Activated CD8-positive, alpha-beta memory T cell treated with anti-CD3 and anti-CD28 coated beads for 24 hours (primary cell): ENCODE measurements around the gene JARID2.

Experiments used
- DNase-seq: peaks from one replicate; pipeline ENCODE4 v3.0.0-alpha.2; 2020

JARID2 gene

DNA sequence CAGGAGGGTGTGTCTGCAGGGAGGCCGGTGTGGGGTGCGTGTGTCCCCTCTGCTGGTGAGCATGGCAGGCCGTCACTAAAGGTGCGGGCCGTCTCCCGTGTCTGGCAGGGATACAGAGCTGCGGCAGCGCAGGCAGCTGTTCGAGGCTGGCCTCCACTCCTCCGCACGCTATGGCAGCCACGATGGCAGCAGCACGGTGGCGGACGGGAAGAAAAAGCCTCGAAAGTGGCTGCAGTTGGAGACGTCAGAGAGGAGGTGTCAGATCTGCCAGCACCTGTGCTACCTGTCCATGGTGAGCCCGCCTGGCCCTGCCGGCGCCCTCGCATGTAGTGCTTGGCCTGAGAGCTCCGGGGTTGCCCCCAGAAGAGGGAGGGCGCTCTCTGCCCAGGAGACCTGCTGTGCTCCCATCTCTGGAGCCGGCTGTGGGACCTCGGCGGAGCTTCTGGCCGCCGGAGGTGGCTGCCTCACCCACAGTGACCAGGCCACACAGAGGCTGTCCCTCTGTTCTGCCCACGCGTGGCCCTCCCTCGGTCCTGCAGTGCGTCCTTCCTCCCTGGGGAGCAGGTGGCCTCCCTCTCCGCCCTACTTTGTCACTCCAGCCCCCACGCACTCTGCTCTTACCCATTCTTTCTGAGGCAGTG, 267.4 kb downstream of the JARID2 start:
- no peak for DNase-seq

- no peak for DNase-seq
Observed at GRCh38 chr6:15513801-15514711, 268.2 kb downstream of the JARID2 start.

DNA sequence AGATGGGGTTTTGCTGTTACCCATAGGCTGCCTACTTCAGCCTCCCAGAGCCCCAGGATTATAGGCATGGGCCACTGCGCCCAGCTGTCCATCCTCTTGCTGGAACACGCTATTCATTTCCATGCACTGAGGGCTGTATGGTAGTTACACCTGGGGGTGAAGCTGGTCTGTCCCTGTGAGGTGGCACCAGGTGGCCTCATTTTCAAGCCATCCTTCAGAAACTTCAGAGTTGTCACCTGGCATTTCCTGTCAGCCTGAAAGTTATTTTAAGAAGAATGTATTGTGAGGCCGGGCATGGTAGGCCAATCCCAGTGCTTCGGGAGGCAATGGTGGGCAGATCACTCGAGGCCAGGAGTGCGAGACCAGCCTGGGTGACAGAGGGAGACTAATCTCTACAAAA, 269.4 kb downstream of the JARID2 start:
- DNase-seq = no peak

GRCh38 chr6:15515660-15516375, 269.9 kb downstream of the JARID2 start:
- DNase-seq = no peak

- DNase-seq = no peak
Observed at GRCh38 chr6:15516378-15516777, 270.5 kb downstream of the JARID2 start.

DNA sequence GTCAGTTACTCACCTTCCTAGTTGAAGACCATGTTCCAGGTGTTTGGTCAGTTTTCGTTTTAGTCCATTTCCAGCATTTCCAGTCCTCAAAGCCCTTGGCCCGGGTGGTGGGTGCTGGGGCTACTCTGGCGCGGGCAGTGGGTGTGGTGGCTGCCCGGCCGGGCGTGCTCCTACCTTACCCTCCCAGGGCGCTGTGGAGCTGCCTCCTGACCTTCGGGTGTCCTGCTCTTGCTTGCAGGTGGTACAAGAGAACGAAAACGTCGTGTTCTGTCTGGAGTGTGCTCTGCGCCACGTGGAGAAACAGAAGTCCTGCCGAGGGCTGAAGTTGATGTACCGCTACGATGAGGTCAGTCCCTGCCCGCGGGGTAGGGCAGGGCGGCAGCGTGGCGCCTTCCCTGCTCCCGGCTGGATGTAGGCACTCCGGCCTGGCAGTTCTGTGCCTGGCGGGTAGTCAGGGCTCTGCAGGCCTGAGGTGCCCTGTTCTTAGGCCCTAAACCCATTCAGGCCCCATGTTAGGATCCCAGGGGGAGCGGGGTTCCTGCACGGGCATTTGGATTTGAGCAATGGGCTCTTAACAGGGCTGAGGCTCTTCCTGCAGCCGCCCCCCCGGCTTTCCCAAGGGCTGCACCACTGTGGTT, 271.2 kb downstream of the JARID2 start:
- no peak for DNase-seq

DNA sequence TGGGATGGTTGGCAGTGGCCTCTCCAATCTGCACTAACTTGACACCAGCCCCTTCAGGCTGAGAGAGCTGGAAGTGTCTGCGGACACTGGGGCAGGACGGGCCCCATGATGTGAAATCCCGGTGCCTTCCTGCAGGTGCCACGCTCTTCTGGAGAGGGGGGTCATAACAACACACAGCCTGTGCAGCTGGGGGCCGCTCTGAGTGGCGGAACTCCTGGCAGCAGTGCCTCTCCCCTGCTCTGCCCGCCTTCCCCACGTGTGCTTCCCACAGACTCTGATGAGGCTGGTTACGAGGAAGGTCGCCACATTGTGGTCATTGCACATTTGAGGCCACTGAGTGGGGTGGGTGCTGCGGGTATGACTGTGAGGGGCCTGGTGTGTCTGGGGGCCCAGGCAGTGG, 271.7 kb downstream of the JARID2 start:
- no peak for DNase-seq

DNA sequence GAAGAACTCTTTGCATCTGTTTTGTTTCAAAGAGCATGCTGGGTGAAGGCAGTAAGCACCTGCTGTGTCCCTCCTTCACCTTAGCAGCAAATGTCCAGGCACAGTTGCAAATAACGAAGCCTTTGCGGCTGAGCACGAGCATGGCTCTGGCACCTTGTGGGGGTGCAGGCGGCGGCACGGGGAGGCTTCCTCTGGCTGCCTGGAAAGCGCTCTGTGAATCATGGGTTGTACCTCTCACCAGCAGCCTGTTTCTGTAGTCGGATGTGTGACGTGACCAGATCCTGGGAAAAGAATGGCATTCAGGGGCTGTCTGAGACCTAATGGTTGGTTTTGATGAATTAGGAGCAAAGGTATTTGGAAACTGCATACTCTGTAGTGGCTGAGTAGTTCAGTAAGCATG, 272.2 kb downstream of the JARID2 start:
- DNase-seq = no peak

GRCh38 chr6:15518878-15519277, 273.0 kb downstream of the JARID2 start:
- DNase-seq = no peak

- DNase-seq = no peak
Observed at GRCh38 chr6:15519681-15520080, 273.8 kb downstream of the JARID2 start.

DNA sequence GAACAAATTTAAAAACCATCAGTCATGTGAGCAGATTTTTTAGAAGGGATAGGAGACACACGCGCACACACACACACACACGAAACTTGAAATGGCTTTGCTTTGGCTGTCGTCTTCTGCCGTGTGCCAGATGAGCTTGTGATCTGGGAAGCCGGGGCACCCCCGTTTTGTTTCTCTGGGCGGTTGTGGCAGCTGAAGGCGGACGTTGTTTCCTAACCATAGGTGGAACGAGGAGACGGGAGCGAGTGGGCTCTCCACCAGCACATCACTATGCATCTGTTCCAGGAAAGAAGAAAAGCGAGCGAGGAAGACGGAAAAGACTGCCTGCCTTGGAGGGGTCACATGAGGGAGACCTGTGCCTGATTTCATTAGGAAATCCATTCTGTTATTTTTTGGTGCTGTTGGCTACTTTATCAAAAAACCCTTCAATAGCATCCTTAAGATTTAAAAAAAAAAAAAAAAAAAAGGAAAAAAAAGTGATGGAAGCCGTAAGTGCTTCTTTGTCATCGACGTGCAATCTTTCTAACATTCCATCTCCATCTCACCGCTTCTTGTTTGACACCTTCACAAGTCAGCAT, 274.8 kb downstream of the JARID2 start:
- DNase-seq = no peak

DNA sequence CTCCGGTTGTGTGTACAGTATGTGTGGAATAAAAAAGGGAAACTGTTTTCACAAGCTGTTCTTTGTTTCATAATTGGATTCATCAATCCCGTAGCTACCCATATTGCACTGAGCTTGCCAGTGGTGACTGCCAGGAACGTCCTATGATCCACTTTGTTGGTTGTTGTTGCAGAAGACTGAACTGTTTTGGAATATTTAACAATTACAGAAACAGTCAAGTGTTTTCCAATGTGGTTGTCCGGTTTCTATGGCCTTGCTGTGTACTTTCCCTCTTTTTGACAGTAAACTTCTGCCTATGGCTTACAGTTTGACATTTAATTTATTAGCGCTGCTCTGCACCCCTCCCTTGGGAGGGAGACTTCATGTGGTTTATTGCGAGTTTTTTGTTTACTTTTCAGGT, 275.7 kb downstream of the JARID2 start:
- DNase-seq = no peak

- DNase-seq = no peak
Observed at GRCh38 chr6:15522026-15522425, 276.2 kb downstream of the JARID2 start.

GRCh38 chr6:15522427-15522826, 276.6 kb downstream of the JARID2 start:
- DNase-seq = peak; percentile 53

DNA sequence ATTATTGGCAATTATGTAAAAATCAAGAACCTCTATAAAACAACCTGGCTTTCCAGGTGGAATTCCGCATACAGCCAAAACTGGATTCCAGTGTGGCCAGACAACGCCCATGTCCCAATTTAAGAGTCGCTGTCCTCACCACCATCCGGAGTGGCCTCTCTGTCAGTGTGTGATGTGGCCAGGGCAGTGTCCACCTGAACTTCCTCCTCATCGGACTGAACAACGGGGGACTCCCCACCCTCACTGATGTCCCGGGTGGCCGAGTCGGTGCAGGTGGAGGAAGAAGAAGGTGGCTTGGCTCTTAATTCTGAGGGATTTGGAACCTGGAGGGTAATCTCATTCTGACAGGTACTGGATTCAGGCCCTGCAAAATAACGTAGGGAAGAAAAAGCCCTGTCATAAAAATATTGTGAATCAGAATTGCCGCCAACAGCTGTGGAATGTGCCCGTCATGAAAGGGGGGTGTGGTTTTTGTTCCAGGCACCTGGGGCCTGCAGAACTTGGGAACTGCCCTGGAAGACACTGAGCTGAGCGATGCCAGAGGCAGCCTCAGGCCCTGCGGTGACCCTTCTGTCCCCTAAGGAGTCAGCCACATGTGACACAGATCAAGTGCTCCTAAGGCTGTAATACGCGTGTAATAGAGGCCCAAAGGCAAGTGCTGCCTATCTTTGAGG, 277.1 kb downstream of the JARID2 start:
- DNase-seq = peak; percentile 47

DNA sequence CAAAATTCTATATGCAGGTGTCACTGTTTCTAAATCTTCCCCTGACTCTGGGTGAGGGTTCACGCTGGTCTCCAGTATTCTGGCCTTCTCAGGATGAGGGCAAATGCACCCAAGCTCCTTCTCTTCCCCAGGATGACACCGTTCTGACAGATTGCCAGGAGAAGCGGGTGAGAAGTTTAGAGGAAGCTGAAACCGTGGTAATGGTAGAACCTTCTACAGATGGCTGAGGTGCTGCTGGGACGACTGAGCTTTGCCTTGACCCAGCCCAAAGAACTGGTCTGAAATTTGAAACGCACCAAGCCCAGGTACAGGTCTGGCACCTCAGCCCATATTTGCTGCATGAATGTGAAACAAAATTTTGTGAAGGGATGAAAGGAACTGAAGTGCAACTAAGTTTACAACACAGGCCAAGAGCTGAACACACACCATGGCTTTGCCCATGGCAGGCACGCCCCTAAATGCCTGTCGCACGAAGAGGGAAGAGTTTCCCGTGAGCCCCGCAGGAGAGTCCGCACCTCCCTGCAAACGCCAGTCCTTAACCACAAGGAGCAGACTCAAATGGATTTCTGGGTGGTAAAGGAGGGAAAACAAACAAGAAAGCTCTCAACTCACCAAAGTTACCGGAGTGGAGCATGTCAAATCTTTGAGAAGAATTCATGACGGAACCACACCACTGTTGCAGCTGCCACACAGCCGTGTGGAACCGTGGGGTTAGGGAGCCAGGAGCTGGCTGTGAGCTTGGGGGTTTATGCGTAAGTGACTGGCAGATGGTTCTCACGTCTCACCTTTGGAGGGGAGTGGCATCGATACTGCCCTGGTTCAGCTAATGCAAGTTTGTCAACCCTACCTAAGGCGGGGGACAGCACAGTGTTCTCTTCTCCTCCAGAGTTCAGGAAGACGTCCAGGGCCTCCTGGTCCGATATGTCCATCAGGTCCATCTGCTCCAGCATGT, 278.1 kb downstream of the JARID2 start:
- DNase-seq = peak; percentile 54

- peak; percentile 40 for DNase-seq
Observed at GRCh38 chr6:15524861-15525401, 279.1 kb downstream of the JARID2 start.

DNA sequence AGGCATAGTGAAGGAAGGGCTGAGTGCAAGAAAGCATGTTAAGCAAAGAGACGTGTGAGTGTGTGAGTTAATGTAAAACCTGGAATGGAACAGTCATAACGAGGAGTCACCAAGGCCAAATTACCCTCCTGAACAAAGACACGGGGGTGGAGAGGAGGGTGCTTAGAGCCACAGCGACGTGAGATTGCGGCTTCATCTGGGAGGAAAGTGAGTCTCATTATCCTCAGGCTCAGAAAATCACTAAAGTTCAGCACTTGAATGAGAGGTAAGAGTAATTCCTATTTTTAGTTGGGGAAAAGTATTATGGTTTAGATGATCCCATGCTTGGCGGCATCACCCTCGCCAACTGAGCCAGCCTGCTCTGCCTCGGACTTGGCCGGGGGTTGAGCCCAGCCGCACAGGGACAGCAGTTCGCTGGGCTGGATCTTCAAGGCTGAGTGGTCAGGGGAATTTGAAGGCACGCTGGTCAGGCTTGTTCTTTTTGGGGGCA, 280.4 kb downstream of the JARID2 start:
- peak; percentile 40 for DNase-seq

DNA sequence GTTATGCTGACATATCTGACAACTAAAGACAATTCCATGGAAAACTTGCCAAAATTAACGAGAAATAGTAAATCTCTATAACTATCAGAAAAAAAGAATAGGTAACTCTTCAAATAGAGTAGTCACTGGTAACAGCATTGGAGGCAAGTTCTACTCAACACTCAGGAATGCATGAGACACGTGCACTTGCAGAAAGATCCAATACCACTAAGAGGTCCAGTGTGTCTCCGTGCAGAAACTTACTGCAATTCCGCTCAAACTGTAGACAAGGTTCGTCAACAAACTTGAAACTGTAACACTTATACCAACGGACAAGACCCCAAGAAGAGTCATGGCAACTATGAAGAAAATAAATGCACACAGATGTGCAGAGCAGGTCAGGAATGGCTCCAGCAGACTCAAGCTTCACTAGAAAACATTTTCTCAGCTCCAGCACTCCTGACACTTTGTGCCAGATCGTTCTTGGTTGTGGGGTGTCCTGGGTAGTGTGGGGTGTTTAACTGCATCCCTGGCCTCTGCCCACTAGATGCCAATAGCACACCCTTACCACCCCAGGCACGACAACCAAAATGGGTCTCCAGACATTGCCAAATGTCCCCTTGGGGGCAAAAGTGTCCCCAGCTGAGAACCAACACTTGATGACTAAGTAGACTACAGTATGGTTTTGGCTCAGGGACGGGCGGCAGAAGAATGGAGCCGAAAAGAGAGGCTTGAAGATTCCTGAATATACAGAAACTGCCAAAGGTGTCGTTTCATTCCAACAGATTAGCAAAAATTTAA, 282.2 kb downstream of the JARID2 start:
- peak; percentile 38 for DNase-seq

DNA sequence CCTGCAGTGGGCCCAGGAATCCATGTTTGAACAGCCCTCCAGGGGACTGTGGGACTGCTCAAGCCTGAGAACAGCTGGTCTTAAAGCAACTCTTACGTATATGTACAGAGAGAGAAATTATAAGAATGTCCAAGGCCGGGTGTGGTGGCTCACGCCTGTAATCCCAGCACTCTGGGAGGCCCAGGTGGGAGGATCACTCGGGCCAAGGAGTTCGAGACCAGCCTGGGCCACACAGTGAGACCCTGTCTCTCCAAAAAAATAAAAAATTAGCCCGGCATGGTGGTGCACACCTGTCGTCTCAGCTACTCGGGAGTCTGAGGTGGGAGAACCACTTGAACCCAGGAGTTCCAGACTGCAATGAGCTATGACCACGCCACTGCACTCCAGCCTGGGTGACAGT, 283.0 kb downstream of the JARID2 start:
- no peak for DNase-seq
